ENCODE data around the gene TMEM130.
"Not testable (repeated sequence)": the region's sequence is repeated elsewhere in the genome, so short reads cannot be mapped to it uniquely, and the experiment has no call there.

Gene TMEM130

GRCh38 chr7:98878365-98879197, 8.8 kb upstream of the TMEM130 start, which contains the start of gene TRRAP:
Gene TRRAP (plus strand): TSS chr7:98878532. CDS start chr7:98881151, 2,619 bp downstream.
- TF ChIP-seq CTCF (IDR thresholded peaks at IDR 0.05; ENCODE audit: low read depth, low read length): peak; percentile 36

GRCh38 chr7:98877692-98878364, 8.0 kb upstream of the TMEM130 start:
- TF ChIP-seq CTCF (IDR thresholded peaks at IDR 0.05; ENCODE audit: low read depth, low read length): no peak
- no peak for DNase-seq (ENCODE audit: low read depth in 2 of 2)
- peak overlapping the region; percentile 54 to 92 for H3K4me3 ChIP-seq (replicated peaks in 1 of 2; ENCODE audit: low read depth in 2 of 2, low read length in 2 of 2)

More at GRCh38 chr7:98878365-98879197, 8.8 kb upstream of the TMEM130 start, which contains the start of gene TRRAP:
- DNase-seq (ENCODE audit: low read depth in 2 of 2): peak; percentile 71 to 83
- peak within 1 kb of the TSS; percentile 92 to 97 for H3K4me3 ChIP-seq (replicated peaks in 1 of 2; ENCODE audit: low read depth in 2 of 2, low read length in 2 of 2)

GRCh38 chr7:98877146-98877545, 7.3 kb upstream of the TMEM130 start:
- H3K4me3 ChIP-seq (replicated peaks in 1 of 2; ENCODE audit: low read depth in 2 of 2, low read length in 2 of 2): no peak overlapping the region
- no peak for TF ChIP-seq CTCF (IDR thresholded peaks at IDR 0.05; ENCODE audit: low read depth, low read length)
- no peak for DNase-seq (ENCODE audit: low read depth in 2 of 2)

DNA sequence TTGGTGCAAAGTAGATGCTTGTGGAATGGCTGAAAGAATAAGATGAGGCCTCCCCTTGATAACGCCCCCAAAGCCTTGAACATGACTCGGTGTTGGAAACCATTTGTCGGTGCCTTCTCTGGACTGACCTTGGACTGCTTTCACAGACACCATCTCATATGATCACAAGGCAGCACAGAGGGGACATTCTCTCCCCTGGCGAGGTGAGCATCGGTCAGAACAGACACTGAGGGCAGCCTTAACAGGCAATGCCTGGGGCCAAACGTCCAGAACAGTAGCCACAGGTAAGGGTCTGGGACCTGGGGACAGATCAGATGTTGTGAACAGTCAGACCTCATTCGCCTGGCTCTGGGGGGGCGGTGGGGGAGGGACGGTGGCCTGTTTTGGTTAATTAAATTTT, 5.7 kb upstream of the TMEM130 start:
- TF ChIP-seq CTCF (IDR thresholded peaks at IDR 0.05; ENCODE audit: low read depth, low read length): no peak
- DNase-seq (ENCODE audit: low read depth in 2 of 2): no peak

GRCh38 chr7:98874942-98875341, 5.1 kb upstream of the TMEM130 start:
- no peak for TF ChIP-seq CTCF (IDR thresholded peaks at IDR 0.05; ENCODE audit: low read depth, low read length)
- DNase-seq (ENCODE audit: low read depth in 2 of 2): no peak

More for the DNA sequence above, 5.7 kb upstream of the TMEM130 start:
- H3K4me3 ChIP-seq (replicated peaks in 1 of 2; ENCODE audit: low read depth in 2 of 2, low read length in 2 of 2): no peak overlapping the region

DNA sequence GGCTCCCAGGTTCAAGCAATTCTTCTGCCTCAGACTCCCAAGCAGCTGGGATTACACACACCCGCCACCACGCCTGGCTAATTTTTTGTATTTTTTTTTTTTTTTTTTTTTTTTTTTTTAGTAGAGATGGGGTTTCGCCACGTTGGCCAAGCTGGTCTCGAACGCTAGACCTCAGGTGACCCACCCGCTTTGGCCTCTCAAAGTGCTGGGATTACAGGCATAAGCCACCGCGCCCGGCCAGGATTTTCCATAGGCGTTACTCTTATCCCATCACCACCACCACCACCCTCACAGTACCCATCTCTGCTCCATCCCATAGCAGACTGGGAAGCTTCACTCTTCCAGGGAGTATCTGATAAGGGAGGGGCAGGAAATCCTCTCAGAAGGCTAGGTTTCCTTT, 3.8 kb upstream of the TMEM130 start:
- not testable (repeated sequence) for H3K4me3 ChIP-seq (replicated peaks in 1 of 2; ENCODE audit: low read depth in 2 of 2, low read length in 2 of 2); DNase-seq (ENCODE audit: low read depth in 2 of 2)

More at GRCh38 chr7:98874942-98875341, 5.1 kb upstream of the TMEM130 start:
- H3K4me3 ChIP-seq (replicated peaks in 1 of 2; ENCODE audit: low read depth in 2 of 2, low read length in 2 of 2): no peak overlapping the region

GRCh38 chr7:98872328-98872924, 2.6 kb upstream of the TMEM130 start:
- DNase-seq (ENCODE audit: low read depth in 2 of 2): peak in 1 of 2 donors; percentile 36
- TF ChIP-seq CTCF (IDR thresholded peaks at IDR 0.05; ENCODE audit: low read depth, low read length): peak; percentile 24
- no peak overlapping the region for H3K4me3 ChIP-seq (replicated peaks in 1 of 2; ENCODE audit: low read depth in 2 of 2, low read length in 2 of 2)
